Osteocyte (in vitro differentiated cells): Measurements from ENCODE around the gene COL27A1. TPM values are rescaled to one million over a fixed set of nuclear protein-coding genes. Genes with fewer than 3 reads are reported as not detected.

Experiments used
- DNase-seq: peaks from one replicate; pipeline ENCODE4 v3.0.0; 2021; ENCODE audit warnings: mixed read lengths; ENCODE audit not compliant: unreplicated experiment; ENCODE audit errors: extremely low spot score
- H3K27ac Mint-ChIP-seq: one replicate; pipeline ENCODE4 v1.8.0; 2021; ENCODE audit warnings: mild to moderate bottlenecking, mixed read lengths; ENCODE audit not compliant: unreplicated experiment
- H3K27me3 Mint-ChIP-seq: one replicate; pipeline ENCODE4 v1.8.0; 2021; ENCODE audit warnings: mixed read lengths; ENCODE audit not compliant: unreplicated experiment
- H3K36me3 Mint-ChIP-seq: one replicate; pipeline ENCODE4 v1.8.0; 2021; ENCODE audit warnings: mixed read lengths; ENCODE audit not compliant: unreplicated experiment
- H3K4me1 Mint-ChIP-seq: one replicate; pipeline ENCODE4 v1.8.0; 2021; ENCODE audit warnings: mixed read lengths; ENCODE audit not compliant: unreplicated experiment
- H3K4me3 Mint-ChIP-seq: one replicate; pipeline ENCODE4 v1.8.0; 2021; ENCODE audit warnings: mild to moderate bottlenecking, moderate library complexity, mixed read lengths; ENCODE audit not compliant: unreplicated experiment
- H3K9me3 Mint-ChIP-seq: one replicate; pipeline ENCODE4 v1.8.0; 2021; ENCODE audit warnings: mixed read lengths; ENCODE audit not compliant: unreplicated experiment
- CTCF ChIP-seq: fragments of 200-600 bp; sonication (generic); IDR thresholded peaks from 2 replicates; pipeline ENCODE4 v1.5.0; 2021; ENCODE audit warnings: antibody characterized with exemption, mild to moderate bottlenecking, moderate library complexity
- total RNA-seq: library from RNA; stranded (reverse); gene quantifications from 2 replicates; pipeline ENCODE4 v1.2.1, GENCODE V29; 2021

COL27A1 gene
- total RNA-seq, 1 donor from 2014 or later = 44.4 TPM

GRCh38 chr9:114349713-114350480 lies 194.6 kb downstream of the COL27A1 start:
- Mint-ChIP-seq H3K27ac (peak overlapping the region; percentile 93), H3K4me3 (no peak overlapping the region)

GRCh38 chr9:114350636-114351401 lies 195.5 kb downstream of the COL27A1 start:
- Mint-ChIP-seq H3K4me1 (peaks cover 16% of the 10 kb centered on the region), H3K9me3 (no peaks in the 10 kb centered on the region), H3K36me3 (peaks cover 46% of the 10 kb centered on the region), H3K4me3 (no peak overlapping the region), H3K27ac (no peak overlapping the region), H3K27me3 (no peaks in the 10 kb centered on the region)
- no peak for DNase-seq
- TF ChIP-seq CTCF = no peak

More at GRCh38 chr9:114349713-114350480, 194.6 kb downstream of the COL27A1 start:
- Mint-ChIP-seq H3K36me3 (peaks cover 50% of the 10 kb centered on the region), H3K27me3 (no peaks in the 10 kb centered on the region), H3K4me1 (peaks cover 16% of the 10 kb centered on the region), H3K9me3 (no peaks in the 10 kb centered on the region)
- no peak for DNase-seq
- no peak for TF ChIP-seq CTCF

GRCh38 chr9:114351932-114352331 lies 196.6 kb downstream of the COL27A1 start:
- Mint-ChIP-seq H3K36me3 (peaks cover 42% of the 10 kb centered on the region), H3K9me3 (no peaks in the 10 kb centered on the region), H3K27ac (no peak overlapping the region), H3K4me1 (peaks cover 16% of the 10 kb centered on the region), H3K4me3 (no peak overlapping the region), H3K27me3 (no peaks in the 10 kb centered on the region)
- no peak for DNase-seq
- TF ChIP-seq CTCF = no peak

GRCh38 chr9:114355821-114356220 lies 200.5 kb downstream of the COL27A1 start:
- Mint-ChIP-seq H3K4me1 (no peaks in the 10 kb centered on the region), H3K9me3 (no peaks in the 10 kb centered on the region), H3K27ac (no peak overlapping the region), H3K4me3 (no peak overlapping the region), H3K36me3 (peaks cover 35% of the 10 kb centered on the region), H3K27me3 (no peaks in the 10 kb centered on the region)
- no peak for DNase-seq
- TF ChIP-seq CTCF = no peak

GRCh38 chr9:114356792-114357191 lies 201.5 kb downstream of the COL27A1 start:
- no peak for DNase-seq
- H3K9me3 Mint-ChIP-seq = no peaks in the 10 kb centered on the region
- no peak for TF ChIP-seq CTCF
- H3K4me3 Mint-ChIP-seq = no peak overlapping the region
- H3K27ac Mint-ChIP-seq = no peak overlapping the region
- no peaks in the 10 kb centered on the region for H3K4me1 Mint-ChIP-seq
- H3K36me3 Mint-ChIP-seq = peaks cover 43% of the 10 kb centered on the region
- H3K27me3 Mint-ChIP-seq = no peaks in the 10 kb centered on the region
